MM.1S (cell line): Measurements from ENCODE around the gene DLD.

ENCODE experiments used
- EZH2 ChIP-seq: fragments of 300-600 bp; sonication (generic); optimal IDR thresholded peaks from 2 replicates; pipeline ENCODE3; 2017; ENCODE audit warnings: low read depth, mild to moderate bottlenecking, antibody characterized with exemption, low read length, mixed read lengths
- EZH2phosphoT487 ChIP-seq: fragments of 300-600 bp; sonication (generic); IDR thresholded peaks from 2 replicates; pipeline ENCODE4 v1.6.1; 2018; ENCODE audit warnings: antibody characterized with exemption, low read length
- TF ChIP-seq, protein P1 (sequence below): fragments of 300-600 bp; sonication (generic); IDR thresholded peaks from 2 replicates; pipeline ENCODE4 v1.5.1; 2016; ENCODE audit warnings: antibody characterized with exemption, low read length, mixed read lengths

DNA sequence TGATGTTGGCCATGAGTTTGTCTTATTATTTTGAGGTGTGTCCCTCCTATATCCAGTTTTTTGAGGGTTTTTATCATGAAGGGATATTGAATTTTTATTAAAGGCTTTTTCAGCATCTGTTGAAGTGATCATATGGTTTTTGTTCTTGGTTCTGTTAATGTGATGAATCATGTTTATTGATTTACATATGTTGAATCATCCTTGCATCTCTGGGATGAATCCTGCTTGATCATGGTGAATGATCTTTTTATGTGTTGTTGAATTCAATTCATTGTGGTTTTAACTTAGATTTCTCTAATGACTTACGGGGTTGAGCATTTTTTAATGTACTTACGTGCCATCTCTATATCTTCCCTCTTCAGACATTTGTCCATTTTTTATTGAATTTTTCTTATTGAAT, 22.9 kb downstream of the DLD start:
- TF ChIP-seq, protein P1, sequence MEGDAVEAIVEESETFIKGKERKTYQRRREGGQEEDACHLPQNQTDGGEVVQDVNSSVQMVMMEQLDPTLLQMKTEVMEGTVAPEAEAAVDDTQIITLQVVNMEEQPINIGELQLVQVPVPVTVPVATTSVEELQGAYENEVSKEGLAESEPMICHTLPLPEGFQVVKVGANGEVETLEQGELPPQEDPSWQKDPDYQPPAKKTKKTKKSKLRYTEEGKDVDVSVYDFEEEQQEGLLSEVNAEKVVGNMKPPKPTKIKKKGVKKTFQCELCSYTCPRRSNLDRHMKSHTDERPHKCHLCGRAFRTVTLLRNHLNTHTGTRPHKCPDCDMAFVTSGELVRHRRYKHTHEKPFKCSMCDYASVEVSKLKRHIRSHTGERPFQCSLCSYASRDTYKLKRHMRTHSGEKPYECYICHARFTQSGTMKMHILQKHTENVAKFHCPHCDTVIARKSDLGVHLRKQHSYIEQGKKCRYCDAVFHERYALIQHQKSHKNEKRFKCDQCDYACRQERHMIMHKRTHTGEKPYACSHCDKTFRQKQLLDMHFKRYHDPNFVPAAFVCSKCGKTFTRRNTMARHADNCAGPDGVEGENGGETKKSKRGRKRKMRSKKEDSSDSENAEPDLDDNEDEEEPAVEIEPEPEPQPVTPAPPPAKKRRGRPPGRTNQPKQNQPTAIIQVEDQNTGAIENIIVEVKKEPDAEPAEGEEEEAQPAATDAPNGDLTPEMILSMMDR = no peak
- TF ChIP-seq EZH2 (no peak), EZH2phosphoT487 (no peak)
